ENCODE results near the gene ABCC2. TPM values are rescaled to one million over a fixed set of nuclear protein-coding genes. Genes with fewer than 3 reads are reported as not detected.

ABCC2 gene
- total RNA-seq, 1 experiment from 2014 or later, result 1.3 TPM

GRCh38 chr10:99827936-99828335, 45.5 kb downstream of the ABCC2 start:
- CTCF ChIA-PET, result no interaction called here
- DNase-seq (ENCODE audit: low spot score), result no peak
- no peaks in the 10 kb centered on the region for H3K9me3 ChIP-seq (ENCODE audit: low read depth, low read length, poor library complexity, severe bottlenecking)
- no peaks in the 10 kb centered on the region for H3K4me1 ChIP-seq (ENCODE audit: insufficient read depth, low read length, poor library complexity, severe bottlenecking)
- no peaks in the 10 kb centered on the region for H3K27me3 ChIP-seq (replicated peaks; ENCODE audit: insufficient read depth, low read depth, low read length, poor library complexity)
- no TSS peak for BruUV-seq (replicated peaks)
- intact Hi-C loops (cut with micrococcal nuclease; ENCODE audit: unreplicated experiment), result no loop called here
- H3K36me3 ChIP-seq (ENCODE audit: insufficient read depth, low read length, poor library complexity, severe bottlenecking), result no peaks in the 10 kb centered on the region
- no peak overlapping the region for H3K27ac ChIP-seq (ENCODE audit: low read depth, low read length, poor library complexity, severe bottlenecking)
- no peak overlapping the region for H3K4me3 ChIP-seq (ENCODE audit: low read depth, low read length, poor library complexity, severe bottlenecking)
- POLR2A ChIA-PET (ENCODE audit: low non-redundant PET), result no interaction called here
- TF ChIP-seq CTCF (conservative IDR thresholded peaks at IDR 0.05; ENCODE audit: low read depth, low read length) (no peak), EZH2 (IDR thresholded peaks at IDR 0.05; ENCODE audit: borderline replicate concordance, low read depth, low read length, poor library complexity, severe bottlenecking) (no peak)

- no peak for DNase-seq (ENCODE audit: low spot score)
- CTCF ChIA-PET, result no interaction called here
- H3K27ac ChIP-seq (ENCODE audit: low read depth, low read length, poor library complexity, severe bottlenecking), result no peak overlapping the region
- no peaks in the 10 kb centered on the region for H3K27me3 ChIP-seq (replicated peaks; ENCODE audit: insufficient read depth, low read depth, low read length, poor library complexity)
- no peaks in the 10 kb centered on the region for H3K9me3 ChIP-seq (ENCODE audit: low read depth, low read length, poor library complexity, severe bottlenecking)
- no TSS peak for BruUV-seq (replicated peaks)
- no peaks in the 10 kb centered on the region for H3K36me3 ChIP-seq (ENCODE audit: insufficient read depth, low read length, poor library complexity, severe bottlenecking)
- TF ChIP-seq CTCF (conservative IDR thresholded peaks at IDR 0.05; ENCODE audit: low read depth, low read length) (no peak), EZH2 (IDR thresholded peaks at IDR 0.05; ENCODE audit: borderline replicate concordance, low read depth, low read length, poor library complexity, severe bottlenecking) (no peak)
- no peak overlapping the region for H3K4me3 ChIP-seq (ENCODE audit: low read depth, low read length, poor library complexity, severe bottlenecking)
- POLR2A ChIA-PET (ENCODE audit: low non-redundant PET), result no interaction called here
- no peaks in the 10 kb centered on the region for H3K4me1 ChIP-seq (ENCODE audit: insufficient read depth, low read length, poor library complexity, severe bottlenecking)
- intact Hi-C loops (cut with micrococcal nuclease; ENCODE audit: unreplicated experiment), result no loop called here
Measured at GRCh38 chr10:99828464-99828863, 46.0 kb downstream of the ABCC2 start.

GRCh38 chr10:99832439-99832838, 50.0 kb downstream of the ABCC2 start:
- ChIA-PET CTCF (no interaction called here), POLR2A (ENCODE audit: low non-redundant PET) (no interaction called here)
- no peaks in the 10 kb centered on the region for H3K9me3 ChIP-seq (ENCODE audit: low read depth, low read length, poor library complexity, severe bottlenecking)
- H3K27me3 ChIP-seq (replicated peaks; ENCODE audit: insufficient read depth, low read depth, low read length, poor library complexity), result no peaks in the 10 kb centered on the region
- H3K36me3 ChIP-seq (ENCODE audit: insufficient read depth, low read length, poor library complexity, severe bottlenecking), result no peaks in the 10 kb centered on the region
- no peak for DNase-seq (ENCODE audit: low spot score)
- H3K4me3 ChIP-seq (ENCODE audit: low read depth, low read length, poor library complexity, severe bottlenecking), result no peak overlapping the region
- TF ChIP-seq EZH2 (IDR thresholded peaks at IDR 0.05; ENCODE audit: borderline replicate concordance, low read depth, low read length, poor library complexity, severe bottlenecking) (no peak), CTCF (conservative IDR thresholded peaks at IDR 0.05; ENCODE audit: low read depth, low read length) (no peak)
- H3K4me1 ChIP-seq (ENCODE audit: insufficient read depth, low read length, poor library complexity, severe bottlenecking), result no peaks in the 10 kb centered on the region
- BruUV-seq (replicated peaks), result no TSS peak
- no peak overlapping the region for H3K27ac ChIP-seq (ENCODE audit: low read depth, low read length, poor library complexity, severe bottlenecking)
- intact Hi-C loops (cut with micrococcal nuclease; ENCODE audit: unreplicated experiment), result no loop called here

Data from A673 (cell line).